Measurements from ENCODE around the gene MIGA1.
"Not testable (repeated sequence)": the region's sequence is repeated elsewhere in the genome, so short reads cannot be mapped to it uniquely, and the experiment has no call there.

MIGA1 gene

DNA sequence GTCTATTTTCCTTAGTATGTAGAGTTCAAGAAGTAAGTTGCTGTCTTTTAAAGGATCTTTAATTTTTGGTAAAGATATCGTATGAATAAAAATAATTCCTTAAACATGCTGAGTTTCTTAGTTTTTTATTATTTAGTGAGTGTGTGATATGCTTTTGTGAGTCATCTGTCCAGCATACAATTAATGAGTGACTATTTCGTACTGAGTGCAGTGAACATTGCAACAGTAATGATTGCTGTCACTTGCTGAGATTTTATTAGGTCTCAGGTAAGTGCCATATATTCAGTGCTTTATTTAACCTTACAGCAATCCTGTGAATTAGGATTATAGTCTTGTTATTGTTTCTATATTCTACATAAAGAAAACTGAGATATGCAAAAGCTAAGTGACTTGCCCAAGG lies 22.6 kb downstream of the MIGA1 start:
- DNase-seq (ENCODE audit: low read depth in 2 of 2) = no peak

DNA sequence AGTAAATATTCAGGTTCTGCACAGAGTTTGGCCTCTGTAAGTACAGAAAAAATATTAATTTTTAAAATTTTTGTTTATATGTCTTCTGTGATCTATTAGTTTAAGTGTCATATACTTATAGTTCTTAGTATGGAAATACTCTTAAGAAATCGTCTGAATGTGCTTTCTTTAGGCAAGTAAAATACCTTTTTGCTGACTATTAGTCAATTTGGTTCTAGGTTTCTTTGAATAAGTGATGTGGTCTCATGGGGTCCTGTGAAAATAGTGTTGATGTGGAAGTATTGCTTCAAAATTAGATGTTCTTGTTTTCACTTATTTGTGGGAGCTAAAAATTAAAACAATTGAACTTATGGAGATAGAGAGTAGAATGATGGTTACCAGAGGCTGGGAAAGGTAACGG lies 23.9 kb downstream of the MIGA1 start:
- no peak for DNase-seq (ENCODE audit: low read depth in 2 of 2)

DNA sequence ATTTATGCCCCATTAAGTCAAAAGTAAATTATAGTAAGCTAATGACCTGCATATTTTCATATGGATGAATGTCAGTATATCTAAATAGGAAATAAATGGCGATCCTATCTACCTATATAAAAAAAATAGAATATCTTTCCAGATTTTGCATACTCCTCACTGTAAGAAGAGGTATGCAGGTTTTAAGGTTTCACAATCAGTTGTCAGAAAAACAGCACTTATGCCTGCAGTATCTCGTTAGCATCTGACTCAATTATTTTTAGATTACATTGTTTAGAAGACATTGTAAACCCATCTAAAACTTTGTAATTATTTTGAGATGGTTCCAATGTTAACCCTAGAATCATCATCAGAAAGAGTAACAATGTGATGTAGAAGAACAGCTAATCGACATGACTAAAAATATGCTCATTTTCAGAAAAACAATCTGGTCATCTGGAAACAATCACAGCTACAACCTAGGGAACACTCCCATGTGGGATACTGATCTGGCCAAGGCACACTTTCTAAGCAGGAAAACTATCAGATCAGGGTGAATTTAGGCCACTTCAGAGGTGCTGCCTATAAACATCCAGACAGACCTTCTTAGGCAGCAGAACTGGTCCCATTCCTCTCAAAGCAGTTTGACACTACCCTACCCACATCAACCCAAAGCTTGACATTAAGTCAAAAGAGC lies 30.5 kb downstream of the MIGA1 start:
- not testable (repeated sequence) for DNase-seq (ENCODE audit: low read depth in 2 of 2)

DNA sequence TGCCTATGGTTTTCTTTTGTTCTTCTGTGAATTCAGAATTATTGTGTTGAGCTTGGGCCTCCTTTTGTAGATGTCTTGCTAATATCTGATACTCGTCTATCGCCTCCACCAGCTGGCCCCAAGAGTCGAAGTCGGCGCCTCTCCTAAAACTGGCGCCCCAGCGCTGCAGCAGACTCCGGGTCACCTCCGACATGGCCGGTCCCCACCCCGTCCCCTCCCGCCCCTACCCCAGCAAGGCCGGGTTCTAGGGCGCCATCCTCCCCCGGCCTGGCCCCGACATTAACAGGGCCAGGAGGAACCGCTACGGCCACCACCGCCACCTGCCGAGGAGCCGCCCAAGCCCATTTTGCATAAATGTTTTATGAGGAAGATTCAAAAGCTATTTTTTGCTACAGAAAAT lies 32.1 kb downstream of the MIGA1 start:
- not testable (repeated sequence) for DNase-seq (ENCODE audit: low read depth in 2 of 2)

DNA sequence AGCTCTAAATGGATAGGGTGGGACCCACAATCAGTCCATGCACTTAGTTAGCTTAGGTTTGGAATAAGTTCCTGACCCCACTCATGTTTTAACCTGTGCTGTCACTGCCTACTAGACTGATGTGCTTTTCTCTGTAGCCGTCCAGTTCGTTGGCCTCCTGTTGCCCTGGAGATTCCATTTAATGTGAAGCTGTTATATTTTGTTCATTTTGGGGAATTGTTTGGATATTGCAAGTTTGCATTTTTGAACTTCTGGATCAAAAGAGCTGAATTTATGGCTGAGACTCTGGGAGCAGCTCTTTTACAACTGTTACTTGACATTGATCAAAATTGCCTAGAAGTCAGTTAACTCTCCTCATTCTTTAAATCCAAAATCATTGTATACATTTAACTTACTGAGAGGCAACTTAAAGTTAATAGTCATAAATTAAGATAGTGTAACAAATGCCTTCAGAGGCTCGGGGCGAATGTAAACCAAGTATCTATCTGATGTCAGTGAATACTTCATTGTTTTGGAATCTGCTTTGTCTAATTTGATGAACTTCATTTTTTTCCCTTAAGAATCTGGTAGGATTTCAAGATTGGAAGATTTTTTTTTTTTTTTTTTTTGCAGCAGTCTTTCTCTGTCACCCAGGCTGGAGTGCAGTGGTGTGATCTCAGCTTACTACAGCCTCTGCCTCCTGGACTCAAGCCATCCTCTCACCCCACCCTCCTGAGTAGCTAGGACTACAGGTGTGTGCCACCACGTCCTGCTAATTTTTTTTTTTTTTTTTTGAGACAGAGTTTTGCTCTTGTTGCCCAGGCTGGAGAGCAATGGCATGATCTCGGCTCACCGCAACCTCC lies 38.1 kb downstream of the MIGA1 start:
- no peak for DNase-seq (ENCODE audit: low read depth in 2 of 2)

DNA sequence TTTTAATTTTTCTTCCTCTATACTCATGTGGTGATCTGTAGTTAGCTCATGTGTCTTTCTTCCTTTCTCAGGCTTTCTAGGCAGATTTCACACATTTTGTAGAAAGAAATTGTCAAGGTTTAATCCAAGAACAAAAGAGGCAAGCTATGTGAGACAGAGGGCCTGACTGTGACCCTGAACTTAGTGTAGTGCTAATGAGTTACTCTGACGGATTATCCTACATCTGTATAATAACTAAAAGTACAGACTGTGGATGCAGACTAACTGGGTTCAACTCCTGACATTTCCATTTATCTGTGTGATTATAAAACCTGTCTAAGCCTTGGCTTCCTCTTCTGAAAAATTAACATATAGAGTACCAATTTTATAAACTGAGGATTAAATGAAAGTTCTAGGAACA lies 40.7 kb downstream of the MIGA1 start:
- no peak for DNase-seq (ENCODE audit: low read depth in 2 of 2)

DNA sequence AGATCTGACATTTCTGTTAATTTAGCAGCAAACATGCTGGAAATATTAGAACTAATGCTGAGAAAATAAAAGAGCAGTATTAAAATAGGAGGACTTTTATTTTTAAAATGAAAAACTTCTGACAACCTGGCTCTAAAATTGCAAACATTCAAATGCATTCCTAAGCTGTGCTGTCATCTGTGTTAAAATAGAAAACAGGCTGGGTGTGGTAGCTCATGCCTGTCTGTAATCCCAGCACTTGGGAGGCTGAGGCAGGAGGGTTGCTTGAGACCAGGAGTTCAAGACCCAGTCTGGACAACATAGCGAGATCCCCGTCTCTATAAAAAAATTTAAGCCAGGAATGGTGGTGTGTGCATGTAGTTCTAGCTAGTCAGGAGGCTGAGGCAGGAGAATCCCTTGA lies 44.6 kb downstream of the MIGA1 start:
- DNase-seq (ENCODE audit: low read depth in 2 of 2) = no peak

DNA sequence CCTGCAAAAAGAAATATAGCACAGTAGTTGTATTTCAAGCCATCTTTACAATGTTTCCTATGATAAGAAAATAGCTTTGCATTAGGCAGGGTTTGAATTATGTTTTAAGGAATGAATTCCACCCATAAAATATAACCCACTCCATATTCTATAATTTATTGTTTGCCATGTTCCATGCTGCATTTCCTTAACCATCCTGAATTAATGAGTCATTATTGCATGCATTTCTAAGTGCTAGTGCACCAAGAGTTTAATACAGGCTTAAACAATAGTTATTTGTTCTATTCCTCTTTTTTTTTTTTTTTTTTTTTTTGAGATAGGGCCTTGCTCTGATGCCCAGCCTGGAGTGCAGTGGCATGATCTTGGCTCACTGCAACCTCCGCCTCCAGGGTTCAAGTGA lies 45.2 kb downstream of the MIGA1 start:
- DNase-seq (ENCODE audit: low read depth in 2 of 2) = no peak

DNA sequence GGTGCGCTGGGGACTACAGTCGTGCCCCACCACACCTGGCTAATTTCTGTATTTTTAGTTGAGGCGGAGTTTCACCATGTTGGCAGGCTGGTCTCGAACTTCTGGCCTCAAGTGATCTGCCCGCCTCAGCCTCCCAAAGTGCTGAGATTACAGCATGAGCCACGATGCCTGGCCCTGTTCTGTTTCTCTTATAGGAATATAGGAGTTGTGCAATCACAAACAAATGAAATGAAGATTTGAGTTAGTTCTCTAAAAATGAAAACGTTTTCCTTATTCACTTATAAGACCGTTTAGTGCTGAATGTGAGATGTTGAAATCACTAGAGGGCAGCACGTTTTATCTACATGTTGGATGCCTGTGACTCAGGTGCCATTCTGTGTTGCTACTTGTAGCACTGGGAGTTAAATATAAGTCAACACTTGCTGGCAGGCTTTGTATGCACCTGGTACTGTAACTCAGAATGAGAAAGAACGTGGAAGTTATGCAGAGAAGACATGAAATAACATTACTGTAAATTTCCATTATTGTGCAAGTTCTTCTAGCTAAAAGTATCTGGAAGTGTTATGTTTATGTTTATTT lies 45.8 kb downstream of the MIGA1 start:
- no peak for DNase-seq (ENCODE audit: low read depth in 2 of 2)

DNA sequence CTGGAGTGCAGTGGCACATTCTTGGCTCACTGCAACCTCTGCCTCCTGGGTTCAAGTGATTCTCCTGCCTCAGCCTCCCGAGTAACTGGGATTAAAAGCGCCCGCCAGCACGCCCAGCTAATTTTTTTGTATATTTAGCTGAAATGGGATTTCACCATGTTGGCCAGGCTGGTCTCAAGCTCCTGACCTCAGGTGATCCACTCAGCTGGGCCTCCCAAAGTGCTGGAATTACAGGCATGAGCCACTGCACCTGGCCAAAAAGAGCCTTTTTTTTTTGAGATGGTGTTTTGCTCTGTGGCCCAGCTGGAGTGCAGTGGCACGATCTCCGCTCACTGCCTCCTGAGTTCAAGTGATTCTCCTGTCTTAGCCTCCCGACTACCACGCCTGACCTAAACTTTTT lies 47.4 kb downstream of the MIGA1 start:
- DNase-seq (ENCODE audit: low read depth in 2 of 2) = not testable (repeated sequence)

DNA sequence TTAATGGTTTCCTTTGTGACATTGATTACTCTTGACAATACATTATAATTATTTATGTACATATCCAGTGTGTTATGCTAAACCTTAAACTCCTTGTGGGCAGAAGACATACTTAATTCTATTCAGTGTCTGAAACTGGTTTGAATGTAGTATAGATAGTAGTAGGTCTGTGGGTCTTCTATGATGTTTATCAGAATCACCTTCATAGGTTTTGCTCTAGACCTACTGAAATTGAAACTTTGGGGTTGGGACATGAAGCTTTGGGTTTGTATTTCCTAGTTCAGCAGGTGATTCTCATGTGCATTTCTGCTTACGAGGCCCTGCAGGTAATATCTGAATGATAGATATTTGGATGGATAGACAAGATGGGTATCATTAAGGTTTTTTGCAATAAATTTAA lies 48.6 kb downstream of the MIGA1 start:
- no peak for DNase-seq (ENCODE audit: low read depth in 2 of 2)

DNA sequence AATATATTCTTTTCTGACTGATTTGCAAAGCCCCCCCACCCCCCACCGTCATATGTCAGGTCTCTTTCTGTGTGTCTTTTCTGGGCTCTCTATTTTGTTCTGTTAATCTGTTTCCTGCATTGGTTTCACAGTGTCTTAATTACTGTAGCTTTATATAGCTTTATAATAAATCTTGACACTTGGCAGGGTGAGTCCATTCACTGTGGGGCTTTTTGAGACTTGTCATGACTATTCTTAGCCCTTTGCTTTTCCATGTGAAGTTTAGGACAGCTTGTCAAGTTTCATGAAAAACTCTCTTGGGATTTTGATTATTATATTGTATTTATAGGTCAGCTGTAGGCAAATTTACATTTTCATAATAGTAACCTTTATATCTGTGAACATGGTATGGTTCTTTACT lies 50.4 kb downstream of the MIGA1 start:
- no peak for DNase-seq (ENCODE audit: low read depth in 2 of 2)

DNA sequence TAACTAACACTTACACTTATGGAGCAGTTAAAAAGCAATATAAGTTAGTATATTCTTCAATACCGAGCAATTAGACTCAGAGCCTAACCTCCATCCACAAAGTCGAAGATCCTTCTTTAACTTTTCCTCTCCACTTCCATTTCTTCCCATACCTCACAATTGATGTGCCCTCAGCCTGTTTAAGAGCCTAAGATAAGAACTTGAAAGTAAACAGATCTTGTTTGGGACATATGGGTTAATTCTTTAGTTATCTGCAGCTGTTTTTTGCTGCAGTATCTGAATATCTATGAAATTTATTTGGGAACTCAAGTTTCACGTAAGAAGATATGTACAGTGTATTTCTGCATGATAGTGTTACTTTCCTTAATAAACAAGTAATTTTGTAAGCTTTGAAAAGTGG lies 51.5 kb downstream of the MIGA1 start:
- no peak for DNase-seq (ENCODE audit: low read depth in 2 of 2)

DNA sequence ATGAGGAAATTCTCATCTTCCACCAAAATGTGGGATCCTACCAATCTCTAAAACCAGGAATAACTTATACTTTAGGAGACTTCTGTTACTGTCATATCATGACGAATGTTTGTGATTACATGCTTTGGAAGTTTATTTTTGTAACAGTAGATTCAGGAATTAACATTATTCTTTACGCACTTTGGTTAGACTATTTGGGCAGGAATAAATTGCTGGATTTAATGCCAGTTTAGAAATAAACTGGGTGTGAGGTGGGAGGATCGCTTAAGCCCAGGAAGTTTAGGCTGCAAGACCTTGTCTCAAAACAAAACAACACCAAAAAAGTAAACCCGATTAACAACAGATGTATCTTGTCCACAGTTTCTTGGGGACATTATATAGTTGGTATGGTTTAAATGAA lies 52.1 kb downstream of the MIGA1 start:
- no peak for DNase-seq (ENCODE audit: low read depth in 2 of 2)

DNA sequence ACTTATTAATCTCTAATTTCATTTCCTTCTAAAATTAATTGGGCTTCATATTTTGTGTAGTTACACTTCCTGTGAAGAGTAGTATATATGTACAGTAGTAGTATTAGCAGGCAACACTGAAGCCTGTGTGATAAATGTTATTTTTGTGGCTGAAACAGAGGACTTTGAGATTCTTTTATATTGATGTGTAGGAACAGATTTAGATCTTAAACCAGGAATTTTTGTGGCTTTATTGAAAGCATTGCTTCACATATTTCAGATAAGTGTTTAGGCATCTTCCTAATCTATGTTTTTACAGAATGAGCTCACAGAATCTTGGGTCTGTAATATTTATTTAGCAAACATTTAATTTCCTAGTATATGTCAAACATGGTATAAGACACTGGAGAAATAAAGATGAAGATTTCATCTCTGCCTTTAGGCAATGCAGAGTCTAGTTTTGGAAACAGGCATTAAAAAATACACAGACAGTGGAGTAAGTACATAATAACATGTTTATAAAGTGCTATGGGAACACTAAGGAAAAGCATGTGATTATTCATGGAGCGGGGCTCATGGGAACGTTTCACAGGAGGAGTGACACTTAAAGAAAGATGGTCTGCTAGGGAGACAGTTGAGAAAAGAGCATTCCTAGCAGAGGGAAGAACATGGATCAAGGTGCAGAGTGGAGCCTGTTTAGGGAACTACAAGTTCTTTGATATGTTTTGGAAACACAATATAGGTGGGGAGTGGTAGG lies 52.7 kb downstream of the MIGA1 start:
- no peak for DNase-seq (ENCODE audit: low read depth in 2 of 2)

DNA sequence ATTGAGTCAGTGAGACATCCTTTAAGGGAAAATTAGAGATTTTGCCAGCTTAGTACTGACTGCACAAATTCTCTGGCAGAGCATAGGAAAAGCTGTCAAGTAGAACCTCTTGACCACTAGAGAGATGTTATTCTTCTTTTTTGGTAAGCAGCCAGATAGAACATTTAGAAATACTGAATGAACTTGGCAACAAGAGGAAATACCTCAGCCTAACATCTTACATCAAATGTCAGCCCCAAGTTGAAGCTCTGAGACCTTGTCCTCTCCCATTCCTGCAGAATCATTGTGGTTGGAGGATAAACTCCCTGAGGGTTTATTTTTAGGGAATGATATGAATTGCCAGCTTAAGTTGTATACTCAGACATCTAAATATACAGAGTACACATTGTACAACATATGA lies 53.5 kb downstream of the MIGA1 start:
- DNase-seq (ENCODE audit: low read depth in 2 of 2) = no peak

DNA sequence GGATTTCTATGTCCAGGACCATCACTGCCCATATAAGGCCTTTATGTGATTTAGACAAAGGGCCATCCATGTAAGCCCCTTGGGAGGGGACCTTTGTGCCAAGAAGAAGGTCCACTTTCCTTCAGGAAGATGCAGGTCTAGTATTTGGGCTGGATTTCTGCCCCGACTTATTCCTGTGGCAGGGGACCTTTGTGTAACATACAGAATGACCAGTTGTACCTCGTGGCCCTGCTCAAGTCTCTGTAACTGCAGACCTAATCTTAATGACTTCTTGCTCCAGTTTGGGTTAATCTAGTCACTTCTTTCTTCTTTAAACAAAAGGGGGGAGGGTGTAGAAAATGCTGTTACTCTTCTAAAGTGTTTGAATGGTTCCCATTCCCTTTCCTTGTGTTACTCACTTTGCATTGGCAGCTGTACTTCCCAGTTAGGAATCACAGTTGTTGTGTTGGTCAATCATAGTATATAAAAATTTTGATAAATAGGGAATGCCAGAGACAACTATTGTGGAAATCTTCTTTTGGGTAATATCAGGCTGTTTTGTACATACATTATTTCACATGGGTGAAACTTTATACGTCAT lies 54.2 kb downstream of the MIGA1 start:
- DNase-seq (ENCODE audit: low read depth in 2 of 2) = no peak

DNA sequence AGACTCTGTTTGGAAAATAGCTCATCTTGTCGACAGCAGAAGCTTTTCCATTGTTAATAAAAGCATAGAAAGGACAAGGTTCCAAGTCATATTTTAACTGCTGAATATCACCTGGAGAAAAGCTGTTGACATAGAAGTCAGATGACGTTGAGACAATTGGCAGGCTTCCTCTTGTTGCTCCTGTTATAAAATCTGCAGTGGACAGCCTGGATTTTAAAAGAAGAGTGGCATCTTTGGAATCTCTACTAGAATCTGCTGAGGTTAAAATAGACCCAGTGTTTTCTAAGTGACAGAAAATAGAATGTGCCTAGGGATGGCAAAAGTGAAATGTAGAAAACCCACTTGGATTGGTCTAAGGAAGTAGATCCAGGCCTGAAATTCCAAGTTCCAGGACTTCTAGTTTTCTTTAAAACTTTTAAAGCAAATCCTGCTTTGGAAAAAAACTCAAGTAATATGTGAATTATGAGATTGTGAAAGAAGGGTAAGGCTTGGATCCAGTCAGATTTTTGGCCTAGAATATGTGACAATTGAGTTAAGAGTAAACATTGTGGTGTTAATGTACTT lies 55.4 kb downstream of the MIGA1 start:
- no peak for DNase-seq (ENCODE audit: low read depth in 2 of 2)

DNA sequence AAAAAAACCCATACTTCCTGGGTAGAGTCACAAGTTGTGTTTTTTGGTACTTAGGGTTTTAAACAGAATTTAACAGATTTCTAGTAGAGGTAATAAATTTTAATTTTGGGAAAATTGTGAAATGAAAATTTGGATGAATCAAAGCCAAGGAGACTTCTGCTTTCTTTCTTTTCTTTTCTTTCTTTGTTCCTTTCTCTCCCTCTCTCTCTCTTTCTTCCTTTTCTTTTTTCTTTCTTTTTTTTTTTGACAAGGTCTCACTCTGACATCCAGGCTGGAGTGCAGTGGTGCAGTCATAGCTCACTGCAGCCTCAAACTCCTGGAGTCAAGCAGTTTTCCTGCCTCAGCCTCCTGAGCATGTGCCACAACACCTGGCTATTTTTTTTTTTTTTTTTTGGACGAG lies 62.1 kb downstream of the MIGA1 start:
- no peak for DNase-seq (ENCODE audit: low read depth in 2 of 2)

DNA sequence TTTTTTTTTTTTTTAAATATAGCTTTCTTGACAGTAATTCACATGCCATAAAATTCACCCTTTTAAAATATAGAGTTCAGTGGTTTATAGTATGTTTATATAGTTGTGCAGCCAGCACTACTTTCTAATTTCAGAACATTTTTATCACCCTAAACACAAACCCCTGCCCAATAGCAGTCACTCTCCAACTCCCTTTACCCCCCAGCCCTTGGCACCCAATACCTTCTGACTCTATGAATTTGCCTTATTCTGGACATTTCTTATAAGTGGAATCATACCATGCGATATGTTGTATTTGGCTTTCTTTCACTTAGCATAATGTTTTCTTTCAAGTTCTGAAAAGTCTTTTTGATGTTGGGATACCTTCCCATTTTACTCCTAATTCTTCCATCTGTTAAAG lies 66.5 kb downstream of the MIGA1 start:
- no peak for DNase-seq (ENCODE audit: low read depth in 2 of 2)

DNA sequence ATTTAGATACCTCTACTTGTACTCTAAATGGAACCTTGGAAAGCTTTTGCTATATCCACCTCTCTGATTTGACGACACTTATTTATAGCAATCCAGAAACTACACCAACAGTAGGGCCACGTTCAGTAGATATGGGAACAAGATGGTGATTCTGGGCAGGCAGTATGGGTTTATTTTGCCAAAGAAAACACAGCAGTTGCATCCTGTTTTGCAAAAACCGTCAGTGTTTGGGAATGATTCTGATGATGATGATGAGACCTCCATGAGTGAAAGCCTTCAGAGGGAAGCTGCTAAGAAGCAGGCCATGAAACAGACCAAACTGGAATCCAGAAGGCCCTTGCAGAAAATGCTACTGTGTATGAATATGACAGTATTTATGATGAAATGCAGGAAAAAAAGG lies 67.5 kb downstream of the MIGA1 start:
- no peak for DNase-seq (ENCODE audit: low read depth in 2 of 2)

DNA sequence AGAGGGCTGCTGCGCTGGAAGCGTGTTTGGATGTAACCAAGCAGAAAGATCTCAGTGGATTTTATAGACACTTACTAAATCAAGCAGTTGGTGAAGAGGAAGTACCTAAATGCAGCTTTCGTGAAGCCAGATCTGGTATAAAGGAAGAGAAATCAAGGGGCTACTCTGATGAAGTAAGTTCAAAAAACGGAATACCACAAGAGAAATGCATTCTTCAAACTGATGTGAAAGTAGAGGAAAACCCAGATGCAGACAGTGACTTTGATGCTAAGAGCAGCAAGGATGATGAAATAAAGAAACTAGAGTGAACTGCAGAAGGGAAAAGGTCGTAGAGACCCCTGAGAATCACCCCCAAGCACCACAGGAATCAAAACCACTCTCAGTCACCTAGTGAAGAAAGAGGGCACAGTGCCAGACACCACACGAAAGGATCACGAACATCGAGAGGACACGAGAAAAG lies 68.2 kb downstream of the MIGA1 start:
- DNase-seq (ENCODE audit: low read depth in 2 of 2) = no peak

All from stimulated activated CD8-positive, alpha-beta memory T cell treated with anti-CD3 and anti-CD28 coated beads, Interleukin-7, amount 100 ng/mL, for 1 hour (primary cell).